Right lobe of liver (tissue), 6 donors: ENCODE measurements around the gene ANKS1B. TPM values are rescaled to one million over a fixed set of nuclear protein-coding genes. Genes with fewer than 3 reads are reported as not detected.

Source experiments
- ATAC-seq, 4 donors: fragments of 200-7000 bp; cut with Tn5 transposase; one replicate each; pipeline ENCODE4 v1.9.1; 2020; ENCODE audit warnings: mild to moderate bottlenecking in 4 of 4, moderate library complexity in 4 of 4
- DNase-seq, 3 donors: peaks; one replicate each; pipeline ENCODE4 v3.0.0-alpha.2; 2020
- H3K27ac ChIP-seq, 3 donors: fragments of 200-600 bp; one replicate each; pipeline ENCODE4 v1.8.0; 2022
- H3K27me3 ChIP-seq, 2 donors: fragments of 200-600 bp; one replicate each; pipeline ENCODE4 v1.8.0; 2022
- H3K36me3 ChIP-seq, 4 donors: fragments of 200-600 bp; sonication (generic) in 1 of 4; one replicate each; pipeline versions ENCODE4 v1.5.1 to v1.8.0; 2017 to 2022; ENCODE audit warnings: control low read depth in 1 of 4
- H3K4me1 ChIP-seq, 4 donors: fragments of 200-600 bp; sonication (generic) in 1 of 4; one replicate each; pipeline versions ENCODE4 v1.5.1 to v1.8.0; 2017 to 2022; ENCODE audit warnings: control low read depth in 1 of 4
- H3K4me3 ChIP-seq, 3 donors: fragments of 200-600 bp; one replicate each; pipeline ENCODE4 v1.8.0; 2022
- H3K9me3 ChIP-seq, 4 donors: fragments of 200-600 bp; sonication (generic) in 1 of 4; one replicate each; pipeline versions ENCODE4 v1.5.1 to v1.8.0; 2017 to 2022; ENCODE audit warnings: control low read depth in 1 of 4
- CTCF ChIP-seq, 4 donors: fragments of 200-600 bp in 3 of 4; fragments of 450-650 bp in 1 of 4; IDR thresholded peaks; one replicate each; pipeline versions ENCODE4 v1.5.1 to v1.8.0; 2016 to 2022; ENCODE audit warnings: antibody characterized with exemption in 4 of 4, mild to moderate bottlenecking in 2 of 4
- POLR2A ChIP-seq: fragments of 450-650 bp; IDR thresholded peaks from one replicate; pipeline ENCODE4 v1.6.1; 2017; ENCODE audit warnings: antibody characterized with exemption, mild to moderate bottlenecking
- WGBS: methylation state at CpG from one replicate; pipeline ENCODE4 v1.1.6; 2018; ENCODE audit warnings: low coverage, low lambda C conversion rate; ENCODE audit not compliant: insufficient coverage; ENCODE audit errors: missing lambda C conversion rate; 5-methylcytosine and 5-hydroxymethylcytosine counted together
- intact Hi-C, 2 donors: fragments of 100-400 bp; cut with DNase I; formaldehyde crosslinking; loops; one replicate each; pipeline versions ENCODE4 v1.11.2 to v1.14.1; 2022
- total RNA-seq, 6 experiments: library from RNA; depleted of rRNA in 2 of 6; stranded (reverse); fragments of >200 nt in 2 of 6; fragmentation: NEBNext Ultra II Directional in 3 of 6; extraction: Animal tissue kit (Norgen Biotek cat#: 25700) in 3 of 6; gene quantifications; one replicate each; pipeline versions ENCODE4 v1.1.0 to v1.2.4, GENCODE V29; 2016 to 2023
- donor health status: DM: no; HTN: yes; CAD: no.
- donor health status: DM: no; HTN: no; CAD: no.
- donor health status: DM: no; HTN: no; CAD: no.
- donor health status: DM: no; HTN: yes; CAD: no.
- donor health status: DM: no; HTN: yes; CAD: no.

The ANKS1B gene
- total RNA-seq, 6 experiments from 2014 or later: 0.17 to 1.9 (median 0.44) TPM; not detected in 1

DNA sequence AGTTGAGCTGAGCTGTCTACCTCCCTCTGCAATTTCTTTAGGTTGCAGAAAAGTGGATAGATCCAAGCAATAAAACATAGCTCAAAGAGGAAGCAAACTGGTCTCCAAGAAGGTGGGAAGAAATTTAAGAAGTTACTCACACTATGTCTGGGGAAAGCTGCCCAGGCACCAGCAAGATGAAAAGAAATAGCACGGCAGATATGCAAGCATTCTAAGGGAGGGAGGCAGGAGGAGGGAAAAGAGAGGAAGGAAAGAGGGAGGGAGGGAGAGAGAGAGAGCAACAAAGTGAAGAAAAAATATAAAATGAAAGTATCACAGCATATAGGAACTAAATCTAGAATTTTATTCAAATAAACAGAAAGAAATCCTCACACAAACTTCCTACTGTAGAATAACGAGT is 1099.0 kb downstream of the ANKS1B start:
- no peak for DNase-seq
- no peak for TF ChIP-seq CTCF (IDR thresholded peaks at IDR 0.05)
- no peak for TF ChIP-seq POLR2A
- Histone ChIP-seq H3K27me3 (no peaks in the 10 kb centered on the region), H3K4me3 (no peak overlapping the region), H3K4me1 (no peaks in the 10 kb centered on the region), H3K9me3 (no peaks in the 10 kb centered on the region), H3K27ac (no peak overlapping the region), H3K36me3 (no peaks in the 10 kb centered on the region)
- ATAC-seq: no peak
- intact Hi-C loops: no loop called here
- 10% methylated on average over 2 of the region's 2 CpGs for WGBS

- H3K9me3 ChIP-seq: no peaks in the 10 kb centered on the region
- no peak for TF ChIP-seq CTCF (IDR thresholded peaks at IDR 0.05)
- intact Hi-C loops: no loop called here
- H3K27me3 ChIP-seq: no peaks in the 10 kb centered on the region
- no peak overlapping the region for H3K27ac ChIP-seq
- WGBS: 31% methylated on average over 2 of the region's 2 CpGs
- no peaks in the 10 kb centered on the region for H3K36me3 ChIP-seq
- no peak for ATAC-seq
- no peaks in the 10 kb centered on the region for H3K4me1 ChIP-seq
- no peak overlapping the region for H3K4me3 ChIP-seq
- DNase-seq: no peak
These were observed 1101.5 kb downstream of the ANKS1B start for GRCh38 chr12:98883231-98883630.

- TF ChIP-seq CTCF (IDR thresholded peaks at IDR 0.05) (no peak), POLR2A (no peak)
- no peak for ATAC-seq
- Histone ChIP-seq H3K4me1 (no peaks in the 10 kb centered on the region), H3K4me3 (no peak overlapping the region), H3K27ac (no peak overlapping the region), H3K27me3 (no peaks in the 10 kb centered on the region), H3K36me3 (no peaks in the 10 kb centered on the region), H3K9me3 (no peaks in the 10 kb centered on the region)
- no peak for DNase-seq
- 52% methylated on average over 1 of the region's 1 CpG for WGBS
- intact Hi-C loops: no loop called here
These were observed 1102.2 kb downstream of the ANKS1B start for GRCh38 chr12:98882526-98882925.

GRCh38 chr12:98873776-98874175 is 1111.0 kb downstream of the ANKS1B start:
- H3K4me3 ChIP-seq: no peak overlapping the region
- intact Hi-C loops: no loop called here
- 55% methylated on average over 1 of the region's 1 CpG for WGBS
- TF ChIP-seq POLR2A: no peak
- TF ChIP-seq CTCF (IDR thresholded peaks at IDR 0.05): no peak
- no peaks in the 10 kb centered on the region for H3K27me3 ChIP-seq
- no peak overlapping the region for H3K27ac ChIP-seq
- ATAC-seq (no peak), DNase-seq (no peak)
- H3K9me3 ChIP-seq: no peaks in the 10 kb centered on the region
- no peaks in the 10 kb centered on the region for H3K36me3 ChIP-seq
- H3K4me1 ChIP-seq: no peaks in the 10 kb centered on the region

DNA sequence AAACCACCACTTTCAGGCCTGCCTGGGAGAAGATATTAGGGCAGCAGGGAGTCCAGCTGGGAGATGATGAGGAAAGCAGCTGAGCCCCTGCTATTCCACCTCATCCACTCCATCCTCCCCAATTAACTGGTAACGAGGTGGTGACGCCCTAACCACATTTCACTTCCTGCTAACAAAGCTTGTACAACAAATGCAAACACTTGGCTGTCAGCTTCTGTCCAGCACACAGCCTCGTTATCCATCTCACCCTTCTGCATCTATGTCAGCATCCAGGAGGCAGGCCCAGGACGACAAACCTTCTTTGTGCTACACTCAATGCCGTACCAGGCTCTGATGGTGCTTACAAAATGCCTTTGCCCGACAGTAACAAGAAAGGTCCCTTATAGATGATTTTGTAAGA is 1114.2 kb downstream of the ANKS1B start:
- WGBS: 25% methylated on average over 6 of the region's 6 CpGs
- Histone ChIP-seq H3K27me3 (no peaks in the 10 kb centered on the region), H3K9me3 (no peaks in the 10 kb centered on the region), H3K4me3 (no peak overlapping the region), H3K4me1 (no peaks in the 10 kb centered on the region), H3K36me3 (no peaks in the 10 kb centered on the region), H3K27ac (no peak overlapping the region)
- intact Hi-C loops: no loop called here
- TF ChIP-seq CTCF (IDR thresholded peaks at IDR 0.05): no peak
- no peak for TF ChIP-seq POLR2A
- no peak for ATAC-seq
- no peak for DNase-seq
